Ascending aorta (tissue), 2 donors: ENCODE results near the gene AGO1. TPM values are rescaled to one million over a fixed set of nuclear protein-coding genes. Genes with fewer than 3 reads are reported as not detected.

Experiments
- DNase-seq, 2 donors: peaks; one replicate each; pipeline ENCODE4 v3.0.0-alpha.2; 2019; ENCODE audit warnings: low spot score in 2 of 2
- H3K27ac ChIP-seq, 2 donors: fragments of 200-600 bp; sonication (generic); one replicate each; pipeline ENCODE4 v1.5.1; 2016 to 2017; ENCODE audit warnings: mild to moderate bottlenecking in 1 of 2
- H3K27me3 ChIP-seq: fragments of 200-600 bp; sonication (generic); one replicate; pipeline ENCODE4 v1.5.1; 2017
- H3K36me3 ChIP-seq, 2 donors: fragments of 200-600 bp; sonication (generic); one replicate each; pipeline ENCODE4 v1.5.1; 2016
- H3K4me1 ChIP-seq, 2 donors: fragments of 200-600 bp; sonication (generic); one replicate each; pipeline ENCODE4 v1.5.1; 2016 to 2017; ENCODE audit warnings: mild to moderate bottlenecking in 1 of 2
- H3K4me3 ChIP-seq, 2 donors: fragments of 200-600 bp; sonication (generic); one replicate each; pipeline ENCODE4 v1.5.1; 2016 to 2017; ENCODE audit warnings: mild to moderate bottlenecking in 1 of 2
- H3K9me3 ChIP-seq, 2 donors: fragments of 200-600 bp; sonication (generic); one replicate each; pipeline ENCODE4 v1.5.1; 2016
- intact Hi-C: fragments of 100-400 bp; cut with DNase I; formaldehyde crosslinking; loops from one replicate; pipeline ENCODE4 v1.15.1; 2023
- total RNA-seq: library from RNA; depleted of rRNA; stranded (reverse); fragments of >200 nt; gene quantifications from one replicate; pipeline ENCODE4 v1.1.0, GENCODE V29; 2016
- TF ChIP-seq, protein P1 (sequence below), 3 experiments: fragments of 200-600 bp in 2 of 3; fragments of 450-650 bp in 1 of 3; sonication (generic) in 2 of 3; IDR thresholded peaks; one replicate each; pipeline ENCODE4 v1.5.1; 2016 to 2019; ENCODE audit warnings: antibody characterized with exemption in 3 of 3, mild to moderate bottlenecking in 1 of 3, moderate library complexity in 1 of 3

AGO1 gene
- total RNA-seq, 1 donor from 2014 or later: 24.2 TPM

DNA sequence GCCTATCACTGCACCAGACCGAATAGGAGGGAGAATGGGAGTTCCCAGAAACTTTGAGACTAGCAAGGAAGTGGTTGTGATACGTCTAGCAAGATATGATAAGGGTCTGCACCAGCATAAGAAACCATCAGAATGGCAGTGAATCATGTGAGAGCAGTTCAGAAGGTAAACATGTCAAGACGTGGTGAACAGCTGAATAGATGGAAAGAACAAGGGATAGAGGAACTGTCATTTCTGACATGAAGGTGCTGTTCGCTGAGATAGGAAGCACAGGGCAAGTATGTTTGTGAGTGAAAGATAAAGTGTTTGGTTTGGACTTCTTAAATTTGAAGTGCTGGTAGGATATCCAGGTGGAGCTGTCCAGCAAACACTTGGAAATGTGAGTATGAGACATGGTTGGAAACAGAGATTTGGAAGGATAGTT, 1.1 kb upstream of the AGO1 start:
- Histone ChIP-seq H3K27ac (no peak overlapping the region), H3K27me3 (no peaks in the 10 kb centered on the region), H3K4me1 (peaks cover 0 to 20% of the 10 kb centered on the region in 2 donors), H3K36me3 (no peaks in the 10 kb centered on the region), H3K4me3 (no peak overlapping the region), H3K9me3 (no peaks in the 10 kb centered on the region)
- no peak for DNase-seq
- intact Hi-C loops: loop anchor here (2.0 kb wide), 1 partner anchor 73 kb away; the partner anchor contains the start of gene AGO4
- TF ChIP-seq, protein P1, sequence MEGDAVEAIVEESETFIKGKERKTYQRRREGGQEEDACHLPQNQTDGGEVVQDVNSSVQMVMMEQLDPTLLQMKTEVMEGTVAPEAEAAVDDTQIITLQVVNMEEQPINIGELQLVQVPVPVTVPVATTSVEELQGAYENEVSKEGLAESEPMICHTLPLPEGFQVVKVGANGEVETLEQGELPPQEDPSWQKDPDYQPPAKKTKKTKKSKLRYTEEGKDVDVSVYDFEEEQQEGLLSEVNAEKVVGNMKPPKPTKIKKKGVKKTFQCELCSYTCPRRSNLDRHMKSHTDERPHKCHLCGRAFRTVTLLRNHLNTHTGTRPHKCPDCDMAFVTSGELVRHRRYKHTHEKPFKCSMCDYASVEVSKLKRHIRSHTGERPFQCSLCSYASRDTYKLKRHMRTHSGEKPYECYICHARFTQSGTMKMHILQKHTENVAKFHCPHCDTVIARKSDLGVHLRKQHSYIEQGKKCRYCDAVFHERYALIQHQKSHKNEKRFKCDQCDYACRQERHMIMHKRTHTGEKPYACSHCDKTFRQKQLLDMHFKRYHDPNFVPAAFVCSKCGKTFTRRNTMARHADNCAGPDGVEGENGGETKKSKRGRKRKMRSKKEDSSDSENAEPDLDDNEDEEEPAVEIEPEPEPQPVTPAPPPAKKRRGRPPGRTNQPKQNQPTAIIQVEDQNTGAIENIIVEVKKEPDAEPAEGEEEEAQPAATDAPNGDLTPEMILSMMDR (IDR thresholded peaks at IDR 0.05): no peak

DNA sequence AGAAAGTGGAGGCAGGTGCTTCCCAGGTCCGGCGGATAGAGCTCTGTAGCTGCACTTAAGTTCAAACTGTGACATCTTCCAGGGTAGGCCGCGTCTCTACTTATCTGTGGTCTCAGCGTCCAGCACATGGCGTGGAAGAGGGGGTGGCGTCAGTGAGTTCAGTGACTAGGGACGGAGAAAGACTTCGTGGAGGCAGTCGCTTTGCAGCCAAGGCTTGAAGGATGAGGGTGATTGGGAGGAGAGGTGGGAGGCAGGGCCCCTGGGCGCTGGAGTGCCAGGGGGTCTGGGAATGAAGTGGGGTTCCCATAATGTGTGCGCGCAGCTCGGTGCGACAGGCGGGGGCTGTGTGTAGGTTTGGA, 444 bp upstream of the AGO1 start:
- intact Hi-C loops: loop anchor here (2.0 kb wide), 1 partner anchor 74 kb away; the partner anchor contains the start of gene AGO4
- peak overlapping the region; percentile 18 to 83 for H3K27ac ChIP-seq
- TF ChIP-seq, protein P1 (IDR thresholded peaks at IDR 0.05): no peak
- H3K4me3 ChIP-seq: peak overlapping the region; percentile 81 to 90
- no peaks in the 10 kb centered on the region for H3K27me3 ChIP-seq
- no peaks in the 10 kb centered on the region for H3K36me3 ChIP-seq
- no peaks in the 10 kb centered on the region for H3K9me3 ChIP-seq
- DNase-seq: no peak
- peaks cover 0 to 20% of the 10 kb centered on the region in 2 donors for H3K4me1 ChIP-seq

DNA sequence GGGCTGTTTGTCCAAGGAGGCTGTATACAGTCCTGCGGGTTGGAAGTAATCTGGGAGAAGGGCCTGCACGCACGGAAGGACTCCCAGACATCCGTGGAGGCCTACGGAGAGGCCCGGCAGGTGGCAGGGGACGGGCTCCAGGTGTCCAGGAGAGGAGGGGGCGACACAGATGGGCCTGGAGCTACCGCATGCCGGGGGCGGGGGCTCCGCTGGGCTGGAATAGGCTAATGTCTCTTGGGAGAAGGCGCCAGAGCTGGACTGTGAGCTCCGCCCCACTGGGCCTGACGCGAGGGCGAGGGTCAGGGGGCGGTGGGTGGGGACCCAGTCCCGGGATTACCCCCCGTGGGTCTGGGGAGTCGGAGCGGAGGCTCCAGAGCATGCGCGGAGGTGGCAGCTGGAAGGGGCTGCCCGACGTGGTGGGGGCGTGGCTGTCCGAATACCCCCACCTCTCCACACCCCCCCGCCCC, 659 bp downstream of the AGO1 start:
- Histone ChIP-seq H3K36me3 (peaks cover 0 to 10% of the 10 kb centered on the region in 2 donors), H3K9me3 (no peaks in the 10 kb centered on the region), H3K4me3 (peak overlapping the region; percentile 81 to 90), H3K27me3 (no peaks in the 10 kb centered on the region), H3K27ac (peak overlapping the region; percentile 79 to 83), H3K4me1 (peaks cover 0 to 20% of the 10 kb centered on the region in 2 donors)
- DNase-seq: peak in 1 of 2 donors; percentile 75
- intact Hi-C loops: loop anchor here (1.0 to 2.0 kb wide), 2 partner anchors 48 to 75 kb away; partner anchors contain the start of genes AGO3 and AGO4
- TF ChIP-seq, protein P1 (IDR thresholded peaks at IDR 0.05): no peak

DNA sequence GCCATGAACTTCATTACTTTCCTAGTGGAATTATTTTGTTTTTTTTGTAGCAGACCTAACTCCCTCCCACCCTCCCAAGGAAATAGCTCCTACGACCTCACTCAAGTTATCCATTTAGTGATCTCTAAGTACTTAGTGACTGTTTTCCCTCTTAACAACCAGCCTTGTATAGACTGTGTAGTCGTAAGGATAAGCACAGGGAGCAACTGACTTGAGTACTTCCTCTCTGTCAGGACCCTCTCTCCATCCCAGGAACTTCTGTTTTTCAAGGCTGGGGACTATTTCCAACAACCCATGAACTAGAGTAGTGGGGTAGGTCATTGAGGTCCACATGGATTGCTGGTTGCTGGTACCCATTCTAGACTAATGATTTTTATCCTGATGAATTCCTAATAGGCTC, 1.9 kb downstream of the AGO1 start:
- TF ChIP-seq, protein P1 (IDR thresholded peaks at IDR 0.05): no peak
- H3K36me3 ChIP-seq: peaks cover 4 to 19% of the 10 kb centered on the region in 2 donors
- H3K4me1 ChIP-seq: peaks cover 0 to 20% of the 10 kb centered on the region in 2 donors
- H3K9me3 ChIP-seq: no peaks in the 10 kb centered on the region
- H3K27ac ChIP-seq: peak overlapping the region in 1 of 2 donors; percentile 83
- no peaks in the 10 kb centered on the region for H3K27me3 ChIP-seq
- no peak overlapping the region for H3K4me3 ChIP-seq
- no peak for DNase-seq
- intact Hi-C loops: no loop called here

DNA sequence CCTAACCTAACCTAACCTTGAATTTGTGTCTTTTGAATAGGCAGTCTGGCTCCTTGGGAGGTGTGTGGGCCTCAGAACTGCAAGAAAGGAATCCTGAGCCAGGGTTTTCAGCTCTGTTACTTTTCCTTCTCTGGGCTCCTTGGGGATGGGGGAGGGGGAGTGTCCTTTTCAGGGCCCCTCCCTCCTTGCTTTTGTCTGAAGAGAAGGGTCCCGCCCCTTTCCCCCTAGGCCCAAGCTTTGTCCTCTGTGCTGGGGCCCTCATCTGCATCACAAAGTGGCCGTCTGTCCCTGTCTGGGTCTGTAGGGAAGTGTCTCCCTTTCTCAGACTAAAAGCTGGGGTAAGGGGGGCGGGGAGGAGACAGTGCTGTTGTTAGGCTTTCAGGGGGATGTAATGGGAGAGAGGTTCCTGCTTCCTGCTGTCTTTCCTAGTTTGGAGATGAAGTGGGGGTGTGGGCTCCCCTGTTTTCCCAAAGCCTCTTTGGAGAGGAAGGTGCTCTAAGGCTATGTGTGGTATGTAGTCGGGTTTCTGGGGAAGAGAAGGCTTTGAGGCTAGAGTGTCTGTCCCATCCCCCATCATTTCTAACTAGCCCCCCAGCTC, 3.1 kb downstream of the AGO1 start:
- peaks cover 0 to 20% of the 10 kb centered on the region in 2 donors for H3K4me1 ChIP-seq
- no peaks in the 10 kb centered on the region for H3K9me3 ChIP-seq
- no peak for DNase-seq
- H3K27ac ChIP-seq: peak overlapping the region; percentile 9 to 45
- H3K4me3 ChIP-seq: no peak overlapping the region
- intact Hi-C loops: no loop called here
- H3K36me3 ChIP-seq: peaks cover 7 to 23% of the 10 kb centered on the region in 2 donors
- no peaks in the 10 kb centered on the region for H3K27me3 ChIP-seq
- TF ChIP-seq, protein P1 (IDR thresholded peaks at IDR 0.05): no peak
